GM10266 (cell line): ENCODE data around the gene AP2A2.

Source experiments
- DNase-seq: peaks from one replicate; pipeline ENCODE4 v3.0.0; 2012; ENCODE audit errors: extremely low spot score
- CTCF ChIP-seq: IDR thresholded peaks from 2 replicates; pipeline ENCODE4 v1.5.1; 2012; ENCODE audit warnings: mild to moderate bottlenecking, low read depth; ENCODE audit not compliant: control insufficient read depth, insufficient read depth; ENCODE audit errors: missing control alignments

The AP2A2 gene

GRCh38 chr11:977830-978720 lies 52.4 kb downstream of the AP2A2 start:
- no peak for TF ChIP-seq CTCF
- no peak for DNase-seq

- no peak for TF ChIP-seq CTCF
- no peak for DNase-seq
Measured at GRCh38 chr11:978781-979180, 53.1 kb downstream of the AP2A2 start.

- no peak for TF ChIP-seq CTCF
- no peak for DNase-seq
Measured at GRCh38 chr11:980438-981357, 55.0 kb downstream of the AP2A2 start.

GRCh38 chr11:981764-982163 lies 56.1 kb downstream of the AP2A2 start:
- no peak for TF ChIP-seq CTCF
- no peak for DNase-seq

- no peak for DNase-seq
- no peak for TF ChIP-seq CTCF
Measured at GRCh38 chr11:984546-984945, 58.9 kb downstream of the AP2A2 start.

GRCh38 chr11:985406-985805 lies 59.7 kb downstream of the AP2A2 start:
- TF ChIP-seq CTCF = no peak
- no peak for DNase-seq
